PC-3 (cell line): ENCODE results near the gene ZCCHC14. TPM values are rescaled to one million over a fixed set of nuclear protein-coding genes. Genes with fewer than 3 reads are reported as not detected.

ENCODE experiments used
- ATAC-seq: fragments of 200-7000 bp; cut with Tn5 transposase; 2 replicates; pipeline ENCODE4 v1.9.1; 2020; ENCODE audit warnings: mild to moderate bottlenecking, moderate library complexity
- BruUV-seq: library from RNA; stranded (reverse); fragments of 400-500 nt; replicated peaks from 2 replicates; lab custom pipeline; 2021; lab: Mats Ljungman, UMichigan
- CTCF ChIA-PET: fragments of 300-600 bp; sonication (Branson Sonifier 250); formaldehyde crosslinking; loops from one replicate; lab custom pipeline; 2022; ENCODE audit warnings: antibody characterized with exemption; lab: Charles Lee
- POLR2A ChIA-PET: fragments of 300-600 bp; sonication (Branson Sonifier 250); formaldehyde crosslinking; loops from one replicate; lab custom pipeline; 2022; ENCODE audit warnings: antibody characterized with exemption; ENCODE audit not compliant: unreplicated experiment; lab: Charles Lee
- DNase-seq: peaks from one replicate; pipeline ENCODE4 v3.0.0-alpha.2; 2015
- H2AFZ ChIP-seq: fragments of 300-600 bp; sonication (generic); 2 replicates; pipeline ENCODE4 v1.6.0; 2016; ENCODE audit warnings: antibody characterized with exemption, low read length
- H3F3A ChIP-seq: fragments of 300-600 bp; sonication (generic); one replicate; pipeline ENCODE4 v1.6.0; 2017; ENCODE audit warnings: antibody characterized with exemption, low read length, control low read depth, mild to moderate bottlenecking; ENCODE audit not compliant: unreplicated experiment
- H3K27ac ChIP-seq: fragments of 300-600 bp; sonication (generic); 2 replicates; pipeline ENCODE4 v1.5.1; 2016; ENCODE audit warnings: mild to moderate bottlenecking, low read length
- H3K27me3 ChIP-seq: fragments of 300-600 bp; sonication (generic); 2 replicates; pipeline ENCODE4 v1.6.1; 2016; ENCODE audit warnings: low read length, mixed read lengths
- H3K36me3 ChIP-seq: fragments of 300-600 bp; sonication (generic); 2 replicates; pipeline ENCODE4 v1.6.1; 2016; ENCODE audit warnings: low read depth, mixed run types, low read length, mixed read lengths
- H3K4me1 ChIP-seq: fragments of 300-600 bp; sonication (generic); 2 replicates; pipeline ENCODE4 v1.5.1; 2016; ENCODE audit warnings: low read length; ENCODE audit not compliant: insufficient read depth
- H3K4me2 ChIP-seq: fragments of 300-600 bp; sonication (generic); 2 replicates; pipeline ENCODE4 v1.6.0; 2016; ENCODE audit warnings: low read length
- H3K4me3 ChIP-seq: fragments of 300-600 bp; sonication (generic); 2 replicates; pipeline ENCODE4 v1.5.1; 2016; ENCODE audit warnings: mild to moderate bottlenecking, low read length, mixed read lengths
- H3K79me2 ChIP-seq: fragments of 300-600 bp; sonication (generic); 2 replicates; pipeline ENCODE4 v1.6.1; 2017; ENCODE audit warnings: low read length, mixed read lengths
- H3K9ac ChIP-seq: fragments of 300-600 bp; sonication (generic); 2 replicates; pipeline ENCODE4 v1.6.0; 2016; ENCODE audit warnings: mild to moderate bottlenecking, low read length
- H3K9me2 ChIP-seq: fragments of 300-600 bp; sonication (generic); replicated peaks from 2 replicates; pipeline ENCODE4 v1.6.1; 2016; ENCODE audit warnings: mixed run types, low read length, mixed read lengths
- H3K9me3 ChIP-seq: fragments of 300-600 bp; sonication (generic); 2 replicates; pipeline ENCODE4 v1.6.1; 2016; ENCODE audit warnings: low read length, mixed read lengths
- H4K20me1 ChIP-seq: fragments of 300-600 bp; sonication (generic); 2 replicates; pipeline ENCODE4 v1.6.1; 2016; ENCODE audit warnings: low read length, mixed read lengths
- CTCF ChIP-seq: fragments of 300-600 bp; sonication (generic); conservative IDR thresholded peaks from 2 replicates; pipeline ENCODE4 v1.5.1; 2017; ENCODE audit warnings: antibody characterized with exemption, low read depth, mild to moderate bottlenecking, low read length
- EZH2 ChIP-seq: fragments of 300-600 bp; sonication (generic); IDR thresholded peaks from one replicate; pipeline ENCODE4 v1.6.1; 2017; ENCODE audit warnings: antibody characterized with exemption, mild to moderate bottlenecking, low read length; ENCODE audit not compliant: unreplicated experiment
- EZH2phosphoT487 ChIP-seq: fragments of 300-600 bp; sonication (generic); IDR thresholded peaks from 2 replicates; pipeline ENCODE4 v1.6.1; 2018; ENCODE audit warnings: mild to moderate bottlenecking, antibody characterized with exemption, low read length, borderline replicate concordance
- intact Hi-C: fragments of 100-400 bp; cut with micrococcal nuclease; formaldehyde crosslinking; loops from 2 replicates; pipeline ENCODE4 v1.9.0; 2023
- total RNA-seq: library from RNA; depleted of rRNA; stranded (reverse); fragments of >200 nt; gene quantifications from 2 replicates; pipeline ENCODE4 v1.2.3, GENCODE V29; 2014

Gene ZCCHC14
- total RNA-seq, 1 experiment from 2014 or later = 5.3 TPM

GRCh38 chr16:87445486-87445885 lies 47.3 kb downstream of the ZCCHC14 start:
- H3K4me3 ChIP-seq = no peak overlapping the region
- H3K4me2 ChIP-seq = no peak overlapping the region
- no peak overlapping the region for H3K27ac ChIP-seq
- H3K79me2 ChIP-seq = no peaks in the 10 kb centered on the region
- H3F3A ChIP-seq = no peaks in the 10 kb centered on the region
- no peak overlapping the region for H3K9ac ChIP-seq
- H2AFZ ChIP-seq = no peak overlapping the region
- no peak for DNase-seq
- ChIA-PET POLR2A (interaction anchor here (0.7 kb wide), 1 partner anchor 149 kb away, joined by 22 read pairs; no protein-coding TSS in a partner anchor), CTCF (no interaction called here)
- intact Hi-C loops = no loop called here
- H3K9me3 ChIP-seq = no peaks in the 10 kb centered on the region
- TF ChIP-seq EZH2phosphoT487 (no peak), EZH2 (no peak), CTCF (no peak)
- peaks cover 8% of the 10 kb centered on the region; the same call in 1 of the 2 replicates for H3K4me1 ChIP-seq
- BruUV-seq = no TSS peak
- H3K36me3 ChIP-seq = peaks cover 8% of the 10 kb centered on the region; the same call in 1 of the 2 replicates
- no peaks in the 10 kb centered on the region for H3K9me2 ChIP-seq
- no peak for ATAC-seq
- H4K20me1 ChIP-seq = no peaks in the 10 kb centered on the region
- no peaks in the 10 kb centered on the region for H3K27me3 ChIP-seq

GRCh38 chr16:87443964-87444363 lies 48.9 kb downstream of the ZCCHC14 start:
- Histone ChIP-seq H3K27me3 (no peaks in the 10 kb centered on the region), H4K20me1 (no peaks in the 10 kb centered on the region), H3K27ac (no peak overlapping the region), H3K79me2 (no peaks in the 10 kb centered on the region), H3K4me2 (no peak overlapping the region), H3K9ac (no peak overlapping the region), H3F3A (no peaks in the 10 kb centered on the region), H3K36me3 (peaks cover 8% of the 10 kb centered on the region; the same call in 1 of the 2 replicates), H3K9me2 (no peaks in the 10 kb centered on the region), H3K4me3 (no peak overlapping the region), H3K4me1 (peaks cover 10% of the 10 kb centered on the region; the same call in 1 of the 2 replicates), H2AFZ (no peak overlapping the region), H3K9me3 (no peaks in the 10 kb centered on the region)
- ChIA-PET POLR2A (no interaction called here), CTCF (no interaction called here)
- intact Hi-C loops = no loop called here
- BruUV-seq = no TSS peak
- TF ChIP-seq EZH2 (no peak), EZH2phosphoT487 (no peak), CTCF (no peak)
- ATAC-seq (no peak), DNase-seq (no peak)

GRCh38 chr16:87443016-87443415 lies 49.8 kb downstream of the ZCCHC14 start:
- H3K27ac ChIP-seq = no peak overlapping the region
- no peak overlapping the region for H3K4me2 ChIP-seq
- H3K9me2 ChIP-seq = no peaks in the 10 kb centered on the region
- no peak for ATAC-seq
- no peak for DNase-seq
- no peaks in the 10 kb centered on the region for H3K79me2 ChIP-seq
- H3K27me3 ChIP-seq = no peaks in the 10 kb centered on the region
- peaks cover 8% of the 10 kb centered on the region; the same call in 1 of the 2 replicates for H3K36me3 ChIP-seq
- BruUV-seq = no TSS peak
- no peaks in the 10 kb centered on the region for H3K9me3 ChIP-seq
- TF ChIP-seq EZH2phosphoT487 = no peak
- TF ChIP-seq EZH2 = no peak
- no peak for TF ChIP-seq CTCF
- intact Hi-C loops = no loop called here
- H3F3A ChIP-seq = no peaks in the 10 kb centered on the region
- H2AFZ ChIP-seq = no peak overlapping the region
- H3K4me1 ChIP-seq = peaks cover 18% of the 10 kb centered on the region
- 0 out of 2 replicates have a peak, but pooled peaks cover 3% of the 10 kb centered on the region for H4K20me1 ChIP-seq
- H3K9ac ChIP-seq = no peak overlapping the region
- no peak overlapping the region for H3K4me3 ChIP-seq
- ChIA-PET CTCF (no interaction called here), POLR2A (no interaction called here)
